ENCODE measurements around the gene PIANP.
"Not testable (repeated sequence)": the region's sequence is repeated elsewhere in the genome, so short reads cannot be mapped to it uniquely, and the experiment has no call there.

PIANP gene, protein sequence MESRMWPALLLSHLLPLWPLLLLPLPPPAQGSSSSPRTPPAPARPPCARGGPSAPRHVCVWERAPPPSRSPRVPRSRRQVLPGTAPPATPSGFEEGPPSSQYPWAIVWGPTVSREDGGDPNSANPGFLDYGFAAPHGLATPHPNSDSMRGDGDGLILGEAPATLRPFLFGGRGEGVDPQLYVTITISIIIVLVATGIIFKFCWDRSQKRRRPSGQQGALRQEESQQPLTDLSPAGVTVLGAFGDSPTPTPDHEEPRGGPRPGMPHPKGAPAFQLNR

DNA sequence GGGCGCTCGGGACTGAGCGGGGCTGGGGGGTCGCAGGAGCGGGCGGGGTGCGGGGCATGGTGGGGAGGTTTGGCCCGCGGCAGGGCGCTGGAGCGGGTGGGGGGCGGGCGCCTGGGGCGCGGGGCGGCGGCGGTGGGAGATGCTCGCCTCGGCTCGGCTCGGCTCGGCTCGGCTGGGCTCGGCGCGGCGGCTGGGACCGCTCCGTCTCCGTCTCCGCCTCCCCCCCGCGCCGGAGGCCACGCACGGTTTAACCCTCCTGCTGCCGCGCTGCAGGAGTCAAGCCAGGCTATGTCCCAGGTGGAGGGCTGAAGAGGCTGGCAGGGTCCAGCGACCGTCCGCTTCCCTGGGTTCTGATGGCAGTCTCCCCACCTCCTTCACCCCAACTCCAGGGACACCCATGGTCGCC lies at the start of gene PIANP:
Gene PIANP (minus strand): TSS at position 170 of the 406 bp plus-strand sequence. CDS start 2,754 bp downstream, outside the sequence.
- no peak for DNase-seq (ENCODE audit: low read depth)
- peak within 1 kb of the TSS; percentile 34 for H3K4me3 ChIP-seq (ENCODE audit: control insufficient read depth, low read depth, low read length)
- TF ChIP-seq CTCF (conservative IDR thresholded peaks at IDR 0.05; ENCODE audit: control insufficient read depth, insufficient read depth, low read depth, low read length), result no peak

DNA sequence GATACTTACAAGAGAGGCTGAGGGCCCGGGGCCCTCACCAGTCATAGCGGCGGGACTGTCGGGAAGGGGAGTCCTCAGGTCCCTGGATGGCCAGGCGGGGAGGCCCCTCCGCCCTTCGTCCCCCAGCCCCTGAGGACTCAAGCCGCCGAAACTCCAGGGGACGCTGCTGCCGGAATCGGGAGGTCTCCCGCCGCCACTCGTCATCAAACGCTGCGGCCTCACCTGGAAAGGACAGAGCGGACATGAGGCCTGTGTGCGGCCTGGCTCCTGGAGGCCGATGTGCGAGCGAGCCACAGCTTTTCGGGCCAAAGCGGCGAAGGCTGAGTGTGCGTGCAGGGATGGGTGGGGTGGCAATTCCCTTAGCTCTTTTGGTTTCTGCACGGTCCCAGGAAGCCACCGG lies 48.1 kb upstream of the PIANP start:
- TF ChIP-seq CTCF (conservative IDR thresholded peaks at IDR 0.05; ENCODE audit: control insufficient read depth, insufficient read depth, low read depth, low read length), result no peak
- DNase-seq (ENCODE audit: low read depth), result no peak
- H3K4me3 ChIP-seq (ENCODE audit: control insufficient read depth, low read depth, low read length), result no peak overlapping the region

GRCh38 chr12:6747216-6747615 lies 46.6 kb upstream of the PIANP start:
- H3K4me3 ChIP-seq (ENCODE audit: control insufficient read depth, low read depth, low read length), result no peak overlapping the region
- no peak for TF ChIP-seq CTCF (conservative IDR thresholded peaks at IDR 0.05; ENCODE audit: control insufficient read depth, insufficient read depth, low read depth, low read length)
- DNase-seq (ENCODE audit: low read depth), result no peak

GRCh38 chr12:6745741-6746525 lies 45.3 kb upstream of the PIANP start:
- H3K4me3 ChIP-seq (ENCODE audit: control insufficient read depth, low read depth, low read length), result no peak overlapping the region
- no peak for TF ChIP-seq CTCF (conservative IDR thresholded peaks at IDR 0.05; ENCODE audit: control insufficient read depth, insufficient read depth, low read depth, low read length)
- peak; percentile 12 for DNase-seq (ENCODE audit: low read depth)

- not testable (repeated sequence) for H3K4me3 ChIP-seq (ENCODE audit: control insufficient read depth, low read depth, low read length); DNase-seq (ENCODE audit: low read depth)
These were observed 42.7 kb upstream of the PIANP start for GRCh38 chr12:6743300-6743699.

DNA sequence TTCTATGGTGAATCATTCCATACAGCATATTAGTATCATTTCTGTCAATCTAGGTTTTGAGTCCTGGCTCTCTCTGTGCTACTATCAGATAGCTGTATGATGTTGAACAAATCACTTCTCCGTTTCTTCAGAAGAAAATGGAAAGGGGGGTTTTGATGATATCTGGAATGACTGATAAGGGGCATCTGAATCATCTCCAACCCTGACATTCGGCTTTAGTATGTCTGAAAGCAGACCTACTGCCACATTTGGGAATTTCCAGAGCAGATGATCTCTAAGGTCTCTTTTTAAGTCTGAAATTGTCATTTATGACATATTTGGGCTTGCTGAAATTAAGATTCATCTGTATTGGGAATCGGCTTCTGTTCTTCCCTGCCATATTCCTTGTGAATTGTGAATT lies 42.2 kb upstream of the PIANP start:
- DNase-seq (ENCODE audit: low read depth), result no peak
- no peak for TF ChIP-seq CTCF (conservative IDR thresholded peaks at IDR 0.05; ENCODE audit: control insufficient read depth, insufficient read depth, low read depth, low read length)
- no peak overlapping the region for H3K4me3 ChIP-seq (ENCODE audit: control insufficient read depth, low read depth, low read length)

DNA sequence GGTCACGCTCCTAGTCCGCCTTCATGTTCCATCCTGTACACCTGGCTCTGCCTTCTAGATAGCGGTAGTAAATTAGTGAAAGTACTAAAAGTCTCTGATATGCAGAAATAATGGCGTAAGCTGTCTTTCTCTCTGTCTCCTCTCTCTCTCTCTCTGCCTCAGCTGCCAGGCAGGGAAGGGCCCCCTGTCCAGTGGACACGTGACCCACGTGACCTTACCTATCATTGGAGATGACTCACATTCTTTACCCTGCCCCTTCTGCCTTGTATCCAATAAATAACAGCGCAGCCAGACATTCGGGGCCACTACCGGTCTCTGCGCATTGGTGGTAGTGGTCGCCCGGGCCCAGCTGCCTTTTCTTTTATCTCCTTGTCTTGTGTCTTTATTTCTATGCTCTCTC lies 41.5 kb upstream of the PIANP start:
- DNase-seq (ENCODE audit: low read depth); H3K4me3 ChIP-seq (ENCODE audit: control insufficient read depth, low read depth, low read length): not testable (repeated sequence)

All from fibroblast of mammary gland (primary cell).